GM18505 (cell line): ENCODE measurements around the gene KRT85.

Experiments
- ATAC-seq: cut with Tn5 transposase; IDR thresholded peaks from one replicate; pipeline ENCODE4 v1.9.1; 2021; ENCODE audit not compliant: unreplicated experiment
- POLR2A ChIP-seq: IDR thresholded peaks from 4 replicates; pipeline ENCODE4 v1.6.1; 2011; ENCODE audit warnings: borderline replicate concordance; ENCODE audit not compliant: insufficient read depth, insufficient read length; ENCODE audit errors: extremely low read depth

KRT85 gene

DNA sequence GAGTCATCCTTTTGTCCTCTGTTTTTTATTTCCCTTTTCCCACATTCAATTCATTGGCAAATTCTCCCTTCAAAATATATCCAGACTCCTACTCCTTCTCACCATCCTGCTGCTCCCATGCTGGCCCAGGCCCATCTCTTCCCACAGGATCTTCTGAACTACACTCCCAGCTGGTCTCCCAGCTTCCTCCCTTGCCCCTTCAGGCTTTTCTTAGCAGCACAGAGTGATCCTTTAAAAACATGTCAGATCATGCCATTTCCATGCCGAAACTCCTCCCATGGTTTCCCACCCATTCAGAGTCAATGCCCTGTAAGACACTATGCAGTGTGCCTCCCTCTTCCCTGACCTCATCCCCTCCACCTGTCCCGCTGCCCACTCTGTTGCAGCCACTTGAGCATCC lies 20.6 kb upstream of the KRT85 start:
- ATAC-seq = no peak
- TF ChIP-seq POLR2A = no peak

GRCh38 chr12:52385226-52385702 lies 18.0 kb upstream of the KRT85 start, which contains the start of gene KRT84:
KRT84 (minus strand) TSS chr12:52385652; CDS start chr12:52385585, 67 bp downstream.
- no peak for ATAC-seq
- TF ChIP-seq POLR2A = no peak

- no peak for ATAC-seq
Measured at GRCh38 chr12:52383331-52383730, 16.1 kb upstream of the KRT85 start.

GRCh38 chr12:52382854-52383253 lies 15.6 kb upstream of the KRT85 start:
- ATAC-seq = no peak
- no peak for TF ChIP-seq POLR2A

More at GRCh38 chr12:52383331-52383730, 16.1 kb upstream of the KRT85 start:
- no peak for TF ChIP-seq POLR2A

DNA sequence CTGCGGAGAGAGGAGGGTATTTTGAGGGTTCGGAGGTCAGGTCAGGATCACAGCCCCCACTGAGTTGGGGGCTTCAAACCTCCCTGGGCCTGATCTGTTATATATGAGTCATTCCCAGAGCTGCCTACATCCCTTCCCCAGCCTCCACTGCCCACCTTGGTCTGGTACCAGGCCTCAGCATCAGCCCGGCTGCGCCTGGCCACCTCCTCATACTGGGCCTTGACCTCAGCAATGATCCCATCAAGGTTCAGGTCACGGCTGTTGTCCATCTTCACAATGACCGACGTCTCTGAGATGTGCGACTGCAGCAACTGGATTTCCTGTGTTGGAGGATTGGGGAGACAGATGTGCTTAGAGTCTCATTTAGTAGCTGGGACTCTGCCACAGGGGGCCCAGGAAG lies 13.9 kb upstream of the KRT85 start:
- TF ChIP-seq POLR2A = no peak
- ATAC-seq = no peak

GRCh38 chr12:52380271-52380694 lies 13.0 kb upstream of the KRT85 start:
- no peak for ATAC-seq
- TF ChIP-seq POLR2A = no peak

DNA sequence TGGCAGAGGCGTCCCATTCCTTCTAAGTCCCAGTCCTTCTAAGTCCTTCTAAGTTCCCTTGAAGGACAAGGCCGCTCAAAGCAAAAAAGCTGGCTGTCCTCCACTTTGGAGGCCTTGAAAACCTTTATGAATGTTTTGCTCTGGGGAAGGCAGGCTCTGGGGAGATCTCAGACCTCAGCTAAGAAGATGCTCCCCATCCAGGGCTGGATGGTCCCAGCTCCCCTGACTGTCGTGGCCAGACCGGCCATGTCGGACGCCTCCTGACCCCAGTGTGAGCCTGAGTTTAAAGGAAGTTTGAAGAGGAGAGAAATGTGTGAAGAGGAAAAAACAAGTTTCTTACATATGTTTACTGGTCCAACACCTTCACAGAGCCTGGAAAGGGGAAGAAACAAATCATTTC lies 12.3 kb upstream of the KRT85 start:
- no peak for ATAC-seq
- no peak for TF ChIP-seq POLR2A

DNA sequence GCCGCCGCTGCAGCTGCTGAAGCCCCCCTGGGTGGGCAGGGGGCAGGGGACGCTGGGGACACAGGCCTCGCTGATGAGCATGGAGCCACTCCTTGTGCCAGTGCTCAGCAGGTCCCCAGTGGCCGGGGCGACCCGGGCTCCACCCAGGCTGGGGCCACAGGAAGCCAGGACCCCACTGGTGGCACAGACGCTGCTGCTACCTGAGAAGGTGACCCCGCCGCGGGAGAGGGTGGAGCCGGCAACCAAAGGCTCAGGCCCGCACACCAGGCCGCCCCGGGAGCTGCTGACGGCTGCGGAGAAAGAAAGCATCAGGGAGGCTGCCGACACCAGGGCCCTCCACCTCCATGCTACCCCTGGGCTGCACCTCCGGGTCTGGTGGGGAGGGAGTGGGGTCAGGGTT lies 10.8 kb upstream of the KRT85 start:
- no peak for TF ChIP-seq POLR2A
- ATAC-seq = no peak

- no peak for ATAC-seq
- TF ChIP-seq POLR2A = no peak
Measured at GRCh38 chr12:52377266-52377665, 10.0 kb upstream of the KRT85 start.

DNA sequence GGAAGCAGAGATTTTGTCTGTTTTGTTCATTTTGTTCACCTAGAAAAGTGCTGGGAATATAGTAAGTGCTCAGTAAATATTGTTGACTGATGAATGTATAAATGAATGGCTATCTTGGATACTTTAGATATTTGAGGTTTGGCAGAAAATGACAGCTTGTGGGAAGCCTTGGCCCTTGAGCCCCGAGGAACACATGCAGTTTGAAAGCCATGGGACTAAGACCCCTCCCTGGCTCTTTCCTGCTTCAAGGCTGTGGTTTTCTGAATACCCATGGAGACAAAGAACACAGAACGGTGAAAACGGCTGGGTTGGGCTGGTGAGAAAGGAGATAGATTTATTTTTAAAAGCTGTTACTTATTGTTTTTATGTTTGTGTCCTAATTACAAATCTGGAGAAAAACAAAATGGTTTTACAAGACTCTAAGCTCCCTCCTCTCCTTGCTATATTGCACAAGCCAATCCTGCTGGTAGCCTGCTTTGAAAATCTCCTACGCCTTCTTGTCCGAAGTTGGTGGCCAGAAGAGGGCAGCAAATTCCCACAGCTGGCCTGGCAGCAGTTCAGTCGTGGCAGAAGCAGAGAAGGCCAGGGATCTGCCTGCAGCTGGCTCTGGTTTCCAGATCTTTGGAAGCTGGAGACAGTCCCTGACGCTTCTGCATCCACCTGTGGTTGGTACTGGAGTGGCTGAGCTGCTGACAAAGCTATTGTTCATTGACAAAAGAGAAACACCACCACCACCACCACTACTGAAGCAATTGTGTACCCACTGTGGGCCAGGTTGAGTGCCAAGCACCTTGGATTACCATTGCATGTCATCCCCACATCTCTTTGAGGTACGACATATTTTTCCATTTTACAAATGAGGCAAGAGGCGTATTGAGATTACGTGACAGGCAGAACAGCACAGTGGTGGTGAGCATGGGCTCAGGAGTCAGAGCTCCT lies 5.2 kb upstream of the KRT85 start:
- TF ChIP-seq POLR2A = no peak
- ATAC-seq = no peak

DNA sequence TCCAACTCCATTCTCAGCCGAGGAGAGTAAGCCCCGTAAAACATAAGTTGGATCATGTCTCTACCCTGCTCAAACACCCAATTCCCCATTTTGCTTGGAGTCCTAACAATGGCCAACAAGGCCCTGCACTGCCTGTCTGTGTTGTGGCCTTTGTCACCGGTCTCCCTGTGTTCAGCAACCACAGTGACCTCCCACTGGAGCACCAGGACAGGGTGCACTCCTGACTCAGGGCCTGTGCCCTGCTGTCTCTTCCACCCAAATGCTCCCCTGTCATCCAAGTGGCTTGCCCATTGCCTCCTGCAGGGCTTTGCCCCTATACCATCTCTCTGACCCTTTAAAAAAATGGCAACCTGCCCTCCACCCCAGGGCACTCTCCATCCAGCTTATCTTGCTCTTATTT lies 4.4 kb upstream of the KRT85 start:
- TF ChIP-seq POLR2A = no peak
- no peak for ATAC-seq

GRCh38 chr12:52370926-52371608 lies 3.8 kb upstream of the KRT85 start:
- no peak for TF ChIP-seq POLR2A
- ATAC-seq = no peak

DNA sequence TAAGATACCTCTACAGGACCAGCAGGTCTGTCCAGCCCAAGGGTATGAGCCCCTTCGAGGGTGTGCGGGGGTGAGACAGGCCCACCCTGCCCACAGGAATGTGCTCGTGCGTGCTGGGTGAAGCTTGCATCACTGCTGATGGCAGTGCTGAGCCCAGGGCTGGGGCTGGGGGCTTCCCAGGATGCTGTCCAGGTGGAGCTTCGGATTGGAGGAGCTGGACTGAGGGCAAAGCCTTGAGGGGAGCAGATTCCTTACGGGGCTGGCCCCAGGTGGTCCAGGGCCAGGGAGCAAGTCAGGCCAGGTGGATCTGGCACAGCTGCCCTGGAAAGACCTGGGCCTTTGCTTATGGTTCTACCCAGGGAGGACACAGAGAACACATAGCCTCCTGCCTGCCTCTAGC lies 2.5 kb upstream of the KRT85 start:
- no peak for ATAC-seq
- TF ChIP-seq POLR2A = no peak

DNA sequence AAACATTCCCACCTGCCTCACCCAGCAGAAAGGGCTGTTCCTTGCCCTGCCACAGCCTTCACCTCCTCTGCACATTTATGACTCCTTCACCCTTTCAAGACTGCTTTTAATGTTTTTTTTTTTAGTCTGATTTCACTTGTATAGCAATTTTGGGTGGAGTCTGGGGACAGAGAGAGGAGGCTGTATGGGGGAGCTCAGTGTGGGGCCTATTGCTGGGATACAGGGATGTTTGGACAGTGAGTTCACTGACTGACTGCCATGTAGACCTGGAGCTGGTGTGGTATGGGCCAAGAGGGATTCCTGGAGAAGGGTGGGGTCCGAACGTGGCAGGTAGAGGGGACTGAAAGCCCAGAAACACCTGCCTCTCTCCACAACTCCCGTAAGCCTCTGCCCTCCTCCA lies 1.9 kb upstream of the KRT85 start:
- no peak for ATAC-seq
- no peak for TF ChIP-seq POLR2A
